GM12865 (cell line): ENCODE measurements around the gene ERBB2.

Experiments
- DNase-seq: peaks from one replicate; pipeline ENCODE4 v3.0.0; 2010; ENCODE audit warnings: low read depth
- H3K4me3 ChIP-seq: 2 replicates; pipeline ENCODE4 v1.5.1; 2011; ENCODE audit warnings: mild to moderate bottlenecking, low read depth, low read length, control low read depth
- CTCF ChIP-seq: IDR thresholded peaks from 2 replicates; pipeline ENCODE4 v1.5.1; 2011; ENCODE audit warnings: low read length, control low read depth, low read depth, inconsistent platforms; ENCODE audit not compliant: insufficient read depth; ENCODE audit errors: missing control alignments

The ERBB2 gene

DNA sequence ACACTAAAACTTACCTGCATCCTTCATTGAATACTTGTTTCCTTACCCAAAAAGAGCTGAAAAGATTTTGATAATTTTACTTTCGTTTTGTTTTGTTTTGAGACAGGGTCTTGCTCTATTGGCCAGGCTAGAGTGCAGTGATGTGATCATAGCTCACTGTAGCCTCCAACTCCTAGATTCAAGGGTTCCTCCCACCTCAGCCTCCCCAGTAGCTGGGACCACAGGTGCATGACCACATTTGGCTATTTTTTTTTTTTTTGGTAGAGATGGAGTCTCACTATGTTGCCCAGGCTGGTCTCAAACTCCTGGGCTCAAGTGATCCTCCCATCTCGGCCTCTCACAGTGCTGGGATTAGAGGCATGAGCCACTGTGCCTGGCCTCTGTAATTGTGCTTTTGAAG, 44.8 kb upstream of the ERBB2 start:
- no peak for DNase-seq
- H3K4me3 ChIP-seq: no peak overlapping the region
- no peak for TF ChIP-seq CTCF

DNA sequence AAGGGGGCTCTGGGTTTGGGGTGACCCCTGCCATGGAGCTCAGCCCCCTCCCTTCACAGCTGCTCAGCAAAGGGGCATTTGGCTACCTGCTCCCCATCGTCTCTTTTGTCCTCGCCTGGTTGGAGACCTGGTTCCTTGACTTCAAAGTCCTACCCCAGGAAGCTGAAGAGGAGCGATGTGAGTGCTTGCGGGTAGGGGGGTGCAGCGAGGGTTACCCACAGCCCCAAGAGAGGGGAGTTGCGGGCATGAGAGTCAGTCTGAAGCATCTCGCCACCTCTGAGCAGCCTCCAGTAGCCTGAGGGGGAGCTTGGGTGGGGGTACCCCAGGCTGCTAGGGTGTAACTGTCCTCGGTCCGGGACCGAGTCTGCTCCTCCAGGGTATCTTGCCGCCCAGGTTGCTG, 41.5 kb upstream of the ERBB2 start:
- DNase-seq: no peak
- no peak overlapping the region for H3K4me3 ChIP-seq
- TF ChIP-seq CTCF: no peak

DNA sequence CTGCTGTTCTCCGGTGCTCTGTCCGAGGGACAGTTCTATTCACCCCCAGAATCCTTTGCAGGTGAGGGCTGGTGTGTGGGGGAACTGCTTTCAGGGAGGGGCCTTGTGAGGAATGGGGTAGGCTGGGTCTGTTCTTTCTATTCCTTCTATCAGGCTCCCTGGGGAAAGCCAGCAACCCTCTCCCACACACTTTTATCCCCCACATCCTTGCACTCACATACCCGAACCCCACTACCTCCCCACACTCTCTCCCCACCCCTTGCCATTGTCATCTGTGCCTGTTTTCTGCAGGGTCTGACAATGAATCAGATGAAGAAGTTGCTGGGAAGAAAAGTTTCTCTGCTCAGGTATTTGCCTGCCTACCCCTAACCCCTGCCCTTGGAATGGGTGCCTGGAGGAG, 41.1 kb upstream of the ERBB2 start:
- DNase-seq: no peak
- H3K4me3 ChIP-seq: no peak overlapping the region
- TF ChIP-seq CTCF: no peak

DNA sequence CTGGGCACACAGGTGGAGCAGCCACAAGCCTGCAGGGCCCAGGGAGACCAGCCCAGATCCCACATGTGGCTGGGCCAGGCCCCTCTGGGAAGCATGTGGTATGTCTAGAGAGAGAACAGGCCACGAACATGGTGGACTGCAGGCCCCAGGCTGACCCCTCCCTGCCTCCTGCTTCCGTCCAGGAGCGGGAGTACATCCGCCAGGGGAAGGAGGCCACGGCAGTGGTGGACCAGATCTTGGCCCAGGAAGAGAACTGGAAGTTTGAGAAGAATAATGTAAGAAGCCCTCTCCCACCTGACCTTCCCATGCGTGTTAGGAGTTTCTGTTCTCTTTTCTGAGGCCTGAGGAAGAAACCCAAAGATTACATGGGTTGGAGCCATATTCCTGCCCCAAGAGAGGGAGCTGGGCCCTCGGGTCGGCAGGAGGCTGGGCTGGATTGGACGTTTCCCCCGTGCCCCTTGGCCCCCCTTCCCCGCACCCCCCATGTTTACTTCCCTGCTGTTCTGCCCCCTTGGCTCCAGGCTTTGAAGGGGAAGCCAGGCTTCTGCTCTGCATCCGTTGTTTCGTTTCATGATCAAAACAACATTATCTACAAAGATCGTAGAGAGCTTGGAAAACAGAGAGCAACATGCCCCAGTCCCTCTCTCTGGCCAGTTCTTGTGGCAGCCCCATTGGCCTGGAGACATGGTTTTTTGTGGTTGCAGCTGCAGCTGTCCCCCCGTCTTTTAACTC, 40.4 kb upstream of the ERBB2 start:
- DNase-seq: no peak
- no peak for TF ChIP-seq CTCF
- no peak overlapping the region for H3K4me3 ChIP-seq

GRCh38 chr17:39660011-39660360, 39.9 kb upstream of the ERBB2 start:
- TF ChIP-seq CTCF: no peak
- no peak overlapping the region for H3K4me3 ChIP-seq
- DNase-seq: no peak

GRCh38 chr17:39660397-39661385, 39.2 kb upstream of the ERBB2 start:
- TF ChIP-seq CTCF: no peak
- H3K4me3 ChIP-seq: no peak overlapping the region
- DNase-seq: no peak
